GM12892 (cell line): Measurements from ENCODE around the gene ADGRB3.

Experiments
- POLR2A ChIP-seq: IDR thresholded peaks from 2 replicates; pipeline ENCODE4 v1.6.1; 2011; ENCODE audit warnings: low read depth, low read length, control low read depth
- POLR2AphosphoS5 ChIP-seq: IDR thresholded peaks from 2 replicates; pipeline ENCODE4 v1.6.1; 2011; ENCODE audit warnings: low read depth, low read length, control low read depth
- TAF1 ChIP-seq: IDR thresholded peaks from 2 replicates; pipeline ENCODE4 v1.6.1; 2011; ENCODE audit warnings: low read depth, mild to moderate bottlenecking, control low read depth, low read length, borderline replicate concordance

DNA sequence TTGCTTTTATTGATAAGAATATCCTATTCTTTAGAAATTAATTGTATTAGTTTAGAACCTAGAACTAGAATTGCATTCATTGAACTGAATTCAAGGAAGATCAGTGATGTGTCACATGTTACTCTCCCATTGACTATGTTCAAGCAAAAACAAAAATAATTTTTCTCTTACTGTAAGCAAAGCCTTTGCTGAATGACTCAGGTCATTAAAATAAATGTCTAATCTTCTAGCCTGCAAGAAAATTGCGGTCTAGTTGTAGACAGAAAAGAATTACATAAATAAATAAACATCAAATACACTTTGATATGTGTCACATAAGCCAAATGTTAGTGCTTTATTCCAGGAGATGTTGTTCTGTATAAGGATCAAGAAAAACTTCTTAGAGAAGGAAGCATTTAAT, 387.9 kb downstream of the ADGRB3 start:
- TF ChIP-seq POLR2AphosphoS5 (no peak), POLR2A (no peak), TAF1 (no peak)
